ENCODE data around the gene GEMIN4.

The GEMIN4 gene

GRCh38 chr17:744937-745336 is 7.1 kb downstream of the GEMIN4 start:
- no peaks in the 10 kb centered on the region for H3K4me1 ChIP-seq
- peaks cover 81% of the 10 kb centered on the region for H3K36me3 ChIP-seq (replicated peaks)
- H3K27me3 ChIP-seq (ENCODE audit: low read depth): no peaks in the 10 kb centered on the region
- no peak overlapping the region for H3K4me3 ChIP-seq
- no peak for DNase-seq (ENCODE audit: low spot score in 2 of 2)
- in situ Hi-C loops (cut with MboI; ENCODE audit: low sequenced_read_pairs): no loop called here
- no peaks in the 10 kb centered on the region for H3K9me3 ChIP-seq

DNA sequence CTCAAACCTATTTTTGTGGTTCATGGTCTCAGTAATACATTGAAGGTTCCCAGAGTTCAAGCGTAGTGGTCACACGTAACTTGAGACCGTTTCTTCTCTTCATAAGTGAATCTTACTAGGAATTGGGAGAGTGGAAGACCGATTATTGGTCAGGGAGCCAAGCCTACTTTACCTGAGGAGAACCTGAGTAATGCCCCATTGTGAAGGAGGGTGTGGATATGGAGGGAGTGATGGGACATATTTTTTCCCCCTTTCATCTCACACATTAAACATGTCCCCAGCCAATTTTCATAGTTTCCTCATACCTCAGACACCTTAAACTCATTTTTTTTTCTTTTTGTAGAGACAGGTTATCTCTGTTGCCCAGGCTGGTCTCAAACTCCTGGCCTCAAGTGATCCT is 8.9 kb downstream of the GEMIN4 start:
- no peak for DNase-seq (ENCODE audit: low spot score in 2 of 2)
- Histone ChIP-seq H3K9me3 (no peaks in the 10 kb centered on the region), H3K4me3 (no peak overlapping the region), H3K27me3 (ENCODE audit: low read depth) (no peaks in the 10 kb centered on the region), H3K36me3 (replicated peaks) (peaks cover 94% of the 10 kb centered on the region), H3K4me1 (no peaks in the 10 kb centered on the region)
- in situ Hi-C loops (cut with MboI; ENCODE audit: low sequenced_read_pairs): no loop called here

DNA sequence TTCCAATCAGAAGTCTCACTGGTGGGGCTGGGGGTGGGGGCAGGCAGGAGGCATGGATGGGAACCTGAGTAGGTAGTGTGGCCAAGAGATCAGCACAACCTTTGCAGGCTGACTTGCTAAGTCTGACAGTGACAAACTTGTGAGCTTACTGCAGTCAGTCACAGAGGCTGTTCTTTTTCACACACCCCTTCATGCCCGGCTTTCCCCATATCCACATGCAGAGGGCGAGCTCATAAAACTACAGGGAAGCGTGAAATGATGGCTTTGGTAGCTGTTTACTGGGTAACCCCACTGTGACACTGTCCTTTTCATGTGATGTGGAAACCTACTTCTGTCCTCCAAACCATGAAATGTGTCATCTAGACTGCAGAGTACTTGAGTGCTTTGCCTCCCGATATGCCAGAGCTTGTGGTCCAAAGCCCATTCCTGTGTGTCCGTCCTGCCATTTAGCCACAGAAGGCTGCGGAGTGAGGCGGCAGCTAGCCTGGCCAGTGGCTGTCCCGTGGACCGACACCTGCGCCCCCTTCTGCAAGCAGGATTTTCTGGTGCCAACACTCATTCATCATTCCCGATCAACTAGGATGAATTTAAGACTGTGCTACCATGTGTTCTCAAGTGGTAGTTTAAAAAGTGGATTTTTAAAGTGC is 9.8 kb downstream of the GEMIN4 start:
- DNase-seq (ENCODE audit: low spot score in 2 of 2): no peak
- Histone ChIP-seq H3K4me3 (no peak overlapping the region), H3K4me1 (peaks cover 6% of the 10 kb centered on the region), H3K27me3 (ENCODE audit: low read depth) (no peaks in the 10 kb centered on the region), H3K9me3 (no peaks in the 10 kb centered on the region), H3K36me3 (replicated peaks) (peaks cover 92% of the 10 kb centered on the region)
- in situ Hi-C loops (cut with MboI; ENCODE audit: low sequenced_read_pairs): no loop called here

DNA sequence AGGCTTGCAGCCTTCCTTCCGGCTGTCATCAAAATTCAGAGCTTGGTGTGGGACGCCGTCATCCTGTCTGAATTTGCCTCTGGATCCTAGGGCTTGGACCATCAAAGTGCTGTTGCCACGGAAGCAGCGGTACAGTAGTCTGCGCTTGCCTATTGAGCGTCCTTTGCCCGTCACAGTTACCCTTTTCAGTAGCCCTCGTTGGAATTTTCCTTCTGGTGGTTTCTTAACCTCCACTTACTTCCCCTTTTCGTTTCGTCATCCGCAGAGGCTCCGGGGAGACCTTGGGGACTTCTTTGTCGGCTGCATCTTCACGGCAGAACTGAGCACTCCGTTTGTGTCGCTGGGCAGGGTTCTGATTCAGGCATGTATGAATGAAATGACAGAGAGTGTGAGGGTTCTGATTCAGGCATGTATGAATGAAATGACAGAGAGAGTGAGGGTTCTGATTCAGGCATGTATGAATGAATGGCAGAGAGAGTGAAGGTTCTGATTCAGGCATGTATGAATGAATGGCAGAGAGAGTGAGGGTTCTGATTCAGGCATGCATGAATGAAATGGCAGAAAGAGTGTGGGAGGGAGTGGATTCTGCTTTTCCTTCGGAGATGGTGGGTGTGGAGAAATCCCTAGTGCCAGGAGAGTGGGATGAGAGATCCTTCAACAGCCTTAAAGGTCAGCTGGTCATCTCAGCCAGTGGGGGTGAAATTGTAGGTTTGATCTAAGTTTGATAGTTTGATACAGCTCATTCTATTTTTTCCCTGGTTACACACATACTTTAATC is 11.6 kb downstream of the GEMIN4 start:
- Histone ChIP-seq H3K27me3 (ENCODE audit: low read depth) (no peaks in the 10 kb centered on the region), H3K4me3 (no peak overlapping the region), H3K36me3 (replicated peaks) (peaks cover 85% of the 10 kb centered on the region), H3K4me1 (peaks cover 9% of the 10 kb centered on the region), H3K9me3 (no peaks in the 10 kb centered on the region)
- in situ Hi-C loops (cut with MboI; ENCODE audit: low sequenced_read_pairs): no loop called here
- DNase-seq (ENCODE audit: low spot score in 2 of 2): no peak

DNA sequence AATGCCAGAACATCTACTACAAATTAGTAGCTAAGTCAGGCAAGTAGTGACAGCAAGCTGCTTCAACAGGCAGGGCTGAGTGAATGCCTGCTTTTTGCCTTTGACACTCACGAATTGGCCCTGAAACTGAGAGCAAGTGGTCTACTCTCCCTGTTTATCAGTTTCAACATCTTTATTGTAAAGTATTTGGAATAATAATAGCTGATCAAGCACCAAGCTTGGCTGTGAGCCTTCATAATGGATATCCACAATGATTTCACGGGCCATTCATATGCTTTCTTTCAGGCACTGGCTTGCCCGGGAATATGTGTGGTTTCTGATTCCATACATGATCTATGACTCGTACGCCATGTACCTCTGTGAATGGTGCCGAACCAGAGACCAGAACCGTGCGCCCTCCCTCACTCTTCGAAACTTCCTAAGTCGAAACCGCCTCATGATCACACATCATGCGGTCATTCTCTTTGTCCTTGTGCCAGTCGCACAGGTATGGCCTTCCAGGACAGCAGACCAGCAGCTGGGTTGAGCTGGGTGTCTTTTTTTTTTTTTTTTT is 14.4 kb downstream of the GEMIN4 start:
- Histone ChIP-seq H3K36me3 (replicated peaks) (peaks cover 74% of the 10 kb centered on the region), H3K9me3 (no peaks in the 10 kb centered on the region), H3K27me3 (ENCODE audit: low read depth) (no peaks in the 10 kb centered on the region), H3K4me1 (peaks cover 17% of the 10 kb centered on the region), H3K4me3 (no peak overlapping the region)
- in situ Hi-C loops (cut with MboI; ENCODE audit: low sequenced_read_pairs): no loop called here
- peak; percentile 62 to 89 for DNase-seq (ENCODE audit: low spot score in 2 of 2)

DNA sequence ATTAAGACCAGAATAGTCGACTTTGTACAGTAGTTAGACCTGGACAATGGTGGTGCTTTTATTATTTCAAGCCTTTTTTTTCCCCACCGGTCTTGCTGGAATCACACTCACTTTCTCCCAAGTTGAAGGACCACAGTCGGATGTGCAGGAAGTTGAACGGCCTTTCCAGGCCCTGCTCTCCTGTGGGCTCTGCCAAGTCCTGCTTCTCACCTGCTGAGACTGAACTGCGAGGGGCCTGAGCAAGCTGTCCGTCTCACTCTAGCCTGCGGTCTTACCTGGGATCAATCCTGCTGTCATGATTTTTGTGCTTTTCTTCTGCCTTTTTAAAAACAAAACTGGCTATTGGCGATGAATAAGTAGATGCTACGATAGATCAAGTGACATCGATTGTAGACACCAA is 18.3 kb downstream of the GEMIN4 start:
- Histone ChIP-seq H3K36me3 (replicated peaks) (peaks cover 40% of the 10 kb centered on the region), H3K4me1 (peaks cover 28% of the 10 kb centered on the region), H3K4me3 (peak overlapping the region; percentile 54), H3K27me3 (ENCODE audit: low read depth) (no peaks in the 10 kb centered on the region), H3K9me3 (no peaks in the 10 kb centered on the region)
- DNase-seq (ENCODE audit: low spot score in 2 of 2): no peak
- in situ Hi-C loops (cut with MboI; ENCODE audit: low sequenced_read_pairs): no loop called here

- Histone ChIP-seq H3K36me3 (replicated peaks) (peaks cover 34% of the 10 kb centered on the region), H3K9me3 (no peaks in the 10 kb centered on the region), H3K27me3 (ENCODE audit: low read depth) (no peaks in the 10 kb centered on the region), H3K4me3 (peak overlapping the region; percentile 54), H3K4me1 (peaks cover 28% of the 10 kb centered on the region)
- DNase-seq (ENCODE audit: low spot score in 2 of 2): peak; percentile 23 to 35
- in situ Hi-C loops (cut with MboI; ENCODE audit: low sequenced_read_pairs): no loop called here
These were observed 19.0 kb downstream of the GEMIN4 start for GRCh38 chr17:732902-733720.

GRCh38 chr17:732067-732901 is 19.8 kb downstream of the GEMIN4 start, which contains the start of gene TLCD3A:
Gene TLCD3A (plus strand): TSS chr17:732596. CDS start chr17:732648, 52 bp downstream.
- H3K27me3 ChIP-seq (ENCODE audit: low read depth): no peaks in the 10 kb centered on the region
- peaks cover 28% of the 10 kb centered on the region for H3K36me3 ChIP-seq (replicated peaks)
- H3K4me3 ChIP-seq: peak within 1 kb of the TSS; percentile 68
- no peaks in the 10 kb centered on the region for H3K9me3 ChIP-seq
- in situ Hi-C loops (cut with MboI; ENCODE audit: low sequenced_read_pairs): no loop called here
- peaks cover 22% of the 10 kb centered on the region for H3K4me1 ChIP-seq
- peak; percentile 34 to 84 for DNase-seq (ENCODE audit: low spot score in 2 of 2)

- Histone ChIP-seq H3K4me3 (peak overlapping the region; percentile 68), H3K9me3 (no peaks in the 10 kb centered on the region), H3K36me3 (replicated peaks) (peaks cover 24% of the 10 kb centered on the region), H3K4me1 (peaks cover 19% of the 10 kb centered on the region), H3K27me3 (ENCODE audit: low read depth) (no peaks in the 10 kb centered on the region)
- DNase-seq (ENCODE audit: low spot score in 2 of 2): no peak
- in situ Hi-C loops (cut with MboI; ENCODE audit: low sequenced_read_pairs): no loop called here
These were observed 20.4 kb downstream of the GEMIN4 start for GRCh38 chr17:731644-732066.

GRCh38 chr17:728911-729310 is 23.2 kb downstream of the GEMIN4 start:
- in situ Hi-C loops (cut with MboI; ENCODE audit: low sequenced_read_pairs): no loop called here
- Histone ChIP-seq H3K9me3 (no peaks in the 10 kb centered on the region), H3K27me3 (ENCODE audit: low read depth) (no peaks in the 10 kb centered on the region), H3K4me3 (no peak overlapping the region), H3K4me1 (peaks cover 14% of the 10 kb centered on the region), H3K36me3 (replicated peaks) (0 out of 2 replicates have a peak, but pooled peaks cover 3% of the 10 kb centered on the region)
- no peak for DNase-seq (ENCODE audit: low spot score in 2 of 2)

- no peaks in the 10 kb centered on the region for H3K27me3 ChIP-seq (ENCODE audit: low read depth)
These were observed 25.7 kb downstream of the GEMIN4 start for GRCh38 chr17:726271-726919.

GRCh38 chr17:725746-726145 is 26.3 kb downstream of the GEMIN4 start:
- Histone ChIP-seq H3K4me1 (peaks cover under 1% of the 10 kb centered on the region), H3K4me3 (no peak overlapping the region), H3K36me3 (replicated peaks) (no peaks in the 10 kb centered on the region), H3K9me3 (no peaks in the 10 kb centered on the region), H3K27me3 (ENCODE audit: low read depth) (no peaks in the 10 kb centered on the region)
- DNase-seq (ENCODE audit: low spot score in 2 of 2): no peak
- in situ Hi-C loops (cut with MboI; ENCODE audit: low sequenced_read_pairs): no loop called here

More at GRCh38 chr17:726271-726919, 25.7 kb downstream of the GEMIN4 start:
- Histone ChIP-seq H3K36me3 (replicated peaks) (no peaks in the 10 kb centered on the region), H3K9me3 (no peaks in the 10 kb centered on the region), H3K4me3 (no peak overlapping the region), H3K4me1 (peaks cover 7% of the 10 kb centered on the region)
- no peak for DNase-seq (ENCODE audit: low spot score in 2 of 2)
- in situ Hi-C loops (cut with MboI; ENCODE audit: low sequenced_read_pairs): no loop called here

Data from HAP-1 (cell line).